Colonic mucosa (tissue), 4 donors: ENCODE results near the gene C2orf76. TPM values are rescaled to one million over a fixed set of nuclear protein-coding genes. Genes with fewer than 3 reads are reported as not detected.

Experiments used
- DNase-seq: peaks from one replicate; pipeline ENCODE4 v3.0.0-alpha.2; 2020
- H3K27ac ChIP-seq: fragments of 200-600 bp; one replicate; pipeline ENCODE4 v1.8.0; 2021
- H3K27me3 ChIP-seq: fragments of 200-600 bp; one replicate; pipeline ENCODE4 v1.8.0; 2021
- H3K36me3 ChIP-seq: fragments of 200-600 bp; one replicate; pipeline ENCODE4 v1.8.0; 2021
- H3K4me1 ChIP-seq: fragments of 200-600 bp; one replicate; pipeline ENCODE4 v1.8.0; 2021; ENCODE audit warnings: mild to moderate bottlenecking
- H3K4me3 ChIP-seq: fragments of 200-600 bp; one replicate; pipeline ENCODE4 v1.8.0; 2021
- H3K9ac ChIP-seq, 2 donors: one replicate each; pipeline ENCODE4 v1.7.0; 2013; ENCODE audit warnings: control low read depth in 2 of 2, low read depth in 2 of 2, low read length in 2 of 2
- H3K9me3 ChIP-seq: fragments of 200-600 bp; one replicate; pipeline ENCODE4 v1.8.0; 2021
- CTCF ChIP-seq: fragments of 200-600 bp; IDR thresholded peaks from one replicate; pipeline ENCODE4 v1.8.0; 2022; ENCODE audit warnings: antibody characterized with exemption, mild to moderate bottlenecking
- intact Hi-C: fragments of 100-400 bp; cut with DNase I; formaldehyde crosslinking; loops from one replicate; pipeline ENCODE4 v1.14.1; 2022
- total RNA-seq, 2 donors: library from RNA; stranded (reverse); fragmentation: NEBNext Ultra II Directional in 1 of 2; extraction: Animal tissue kit (Norgen Biotek cat#: 25700) in 1 of 2; gene quantifications; one replicate each; pipeline ENCODE4 v1.2.1, GENCODE V29; 2021
- donor health status: healthy.
- donor health status: DM: no; HTN: no; CAD: no.
- donor health status: DM: no; HTN: no; CAD: no.

The C2orf76 gene
- total RNA-seq, 2 donors from 2014 or later, result 4.7 to 6.6 TPM

- DNase-seq, result peak; percentile 69
- Histone ChIP-seq H3K36me3 (no peaks in the 10 kb centered on the region), H3K4me1 (no peaks in the 10 kb centered on the region), H3K27me3 (no peaks in the 10 kb centered on the region), H3K9ac (no peak overlapping the region), H3K9me3 (no peaks in the 10 kb centered on the region), H3K4me3 (no peak overlapping the region), H3K27ac (no peak overlapping the region)
- intact Hi-C loops, result loop anchor here (5.0 kb wide), 1 partner anchor 409 kb away; no protein-coding TSS in a partner anchor
- TF ChIP-seq CTCF, result peak; percentile 73
Measured at GRCh38 chr2:119290859-119291587, 75.6 kb downstream of the C2orf76 start.

DNA sequence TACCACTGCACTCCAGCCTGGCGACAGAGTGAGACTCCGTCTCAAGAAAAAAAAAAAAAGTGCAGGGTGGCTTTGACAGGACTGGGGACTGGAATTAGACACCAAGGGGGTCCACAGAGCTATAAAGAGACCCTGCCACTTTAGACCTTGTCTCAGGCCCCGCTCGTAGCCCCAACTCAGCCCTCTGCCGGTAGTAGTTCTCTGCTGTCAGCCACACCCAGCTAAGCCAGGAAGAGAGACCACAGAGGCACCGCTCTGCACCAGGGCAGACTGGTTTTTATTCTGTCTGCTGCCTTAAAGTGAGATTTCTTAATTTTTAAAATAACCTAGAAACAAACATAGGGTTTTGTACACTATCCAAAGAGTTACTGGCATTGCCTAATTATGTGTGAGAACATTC, 77.0 kb downstream of the C2orf76 start:
- intact Hi-C loops, result loop anchor here (5.0 kb wide), 1 partner anchor 407 kb away; no protein-coding TSS in a partner anchor
- Histone ChIP-seq H3K27ac (no peak overlapping the region), H3K9me3 (no peaks in the 10 kb centered on the region), H3K36me3 (no peaks in the 10 kb centered on the region), H3K27me3 (no peaks in the 10 kb centered on the region), H3K4me1 (no peaks in the 10 kb centered on the region), H3K4me3 (no peak overlapping the region), H3K9ac (no peak overlapping the region)
- no peak for TF ChIP-seq CTCF
- no peak for DNase-seq

DNA sequence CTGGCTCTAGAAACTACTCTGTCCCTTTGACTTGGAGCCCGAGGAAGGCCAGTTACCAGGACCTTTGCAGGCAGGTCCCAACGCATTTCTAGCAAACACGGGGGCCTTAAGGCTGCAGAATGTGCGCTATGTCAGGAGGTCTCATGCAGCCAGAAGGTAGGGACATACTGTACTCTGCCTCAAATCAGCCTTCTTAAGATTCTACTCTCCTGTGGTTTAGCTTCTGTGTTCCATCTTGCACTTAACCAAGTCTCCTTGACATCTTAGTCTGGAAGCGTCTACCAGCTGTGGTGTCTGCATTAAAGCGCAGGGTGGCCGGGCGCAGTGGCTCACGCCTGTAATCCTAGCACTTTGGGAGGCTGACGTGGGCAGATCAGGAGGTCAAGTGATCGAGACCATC, 77.5 kb downstream of the C2orf76 start:
- no peaks in the 10 kb centered on the region for H3K36me3 ChIP-seq
- intact Hi-C loops, result no loop called here
- no peak overlapping the region for H3K9ac ChIP-seq
- H3K27me3 ChIP-seq, result no peaks in the 10 kb centered on the region
- no peak overlapping the region for H3K27ac ChIP-seq
- no peaks in the 10 kb centered on the region for H3K9me3 ChIP-seq
- no peak overlapping the region for H3K4me3 ChIP-seq
- no peaks in the 10 kb centered on the region for H3K4me1 ChIP-seq
- no peak for DNase-seq
- TF ChIP-seq CTCF, result no peak

- no peak overlapping the region for H3K9ac ChIP-seq
- H3K9me3 ChIP-seq, result no peaks in the 10 kb centered on the region
- H3K4me1 ChIP-seq, result no peaks in the 10 kb centered on the region
- no peak for DNase-seq
- no peaks in the 10 kb centered on the region for H3K36me3 ChIP-seq
- H3K4me3 ChIP-seq, result no peak overlapping the region
- no peak for TF ChIP-seq CTCF
- no peaks in the 10 kb centered on the region for H3K27me3 ChIP-seq
- intact Hi-C loops, result no loop called here
- no peak overlapping the region for H3K27ac ChIP-seq
Measured at GRCh38 chr2:119288576-119288975, 78.1 kb downstream of the C2orf76 start.

GRCh38 chr2:119286661-119287060, 80.0 kb downstream of the C2orf76 start:
- Histone ChIP-seq H3K27me3 (no peaks in the 10 kb centered on the region), H3K9ac (no peak overlapping the region), H3K4me1 (no peaks in the 10 kb centered on the region), H3K4me3 (no peak overlapping the region), H3K27ac (no peak overlapping the region), H3K36me3 (no peaks in the 10 kb centered on the region), H3K9me3 (no peaks in the 10 kb centered on the region)
- intact Hi-C loops, result no loop called here
- TF ChIP-seq CTCF, result no peak
- DNase-seq, result no peak
